GM20431 (cell line): ENCODE measurements around the gene ZNF474.
"Not testable (repeated sequence)": the region's sequence is repeated elsewhere in the genome, so short reads cannot be mapped to it uniquely, and the experiment has no call there.

Experiments
- in situ Hi-C: fragments of 300-500 bp; cut with MseI, MboI; formaldehyde crosslinking; loops from one replicate; pipeline ENCODE4 v1.15.0; 2020; ENCODE audit warnings: low sequenced_read_pairs; ENCODE audit not compliant: unreplicated experiment

ZNF474 gene

DNA sequence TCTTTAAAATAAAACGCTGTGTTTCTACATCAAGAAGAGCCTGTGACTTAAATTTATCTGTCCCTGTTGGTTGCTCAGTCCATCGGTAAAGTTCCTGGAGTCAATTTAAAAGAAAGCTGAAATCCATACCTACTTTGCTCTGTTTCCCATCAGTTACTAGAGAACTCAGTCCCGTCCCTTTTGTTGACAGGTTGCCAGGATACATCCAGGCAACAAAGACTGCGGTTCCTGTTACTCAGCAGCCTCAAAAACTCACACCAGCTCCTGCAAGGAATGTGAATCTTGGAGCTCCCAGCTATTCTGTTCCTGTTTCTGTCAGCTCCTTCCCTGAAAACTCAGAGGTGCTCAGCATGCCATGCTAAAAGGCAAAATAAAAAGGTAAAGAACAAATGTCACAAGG is at the start of gene ZNF474:
ZNF474 (plus strand) TSS at position 241 of the 400 bp plus-strand sequence. CDS start 22,445 bp downstream, outside the sequence.
- in situ Hi-C loops = no loop called here

DNA sequence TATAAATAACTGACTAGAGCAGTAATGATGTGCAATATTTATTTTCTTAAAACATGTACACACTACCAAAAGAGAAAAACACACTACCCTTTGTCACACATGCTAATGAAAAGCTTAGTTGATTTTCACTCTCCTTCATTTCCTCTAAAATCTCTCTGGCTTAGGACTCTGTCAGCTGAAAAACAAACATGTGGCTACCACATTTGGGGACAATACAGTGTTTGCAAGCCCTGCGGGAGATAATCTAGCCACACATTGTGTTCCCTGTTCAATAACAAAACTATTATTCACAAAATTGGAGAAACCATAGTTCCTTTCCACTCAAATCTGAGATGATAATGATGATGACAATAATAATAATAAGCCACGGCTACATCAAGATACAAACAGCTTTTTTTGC is 47.8 kb upstream of the ZNF474 start:
- in situ Hi-C loops = no loop called here

GRCh38 chr5:122083535-122083934 is 45.8 kb upstream of the ZNF474 start:
- in situ Hi-C loops = no loop called here

- in situ Hi-C loops = no loop called here
These were observed 44.3 kb upstream of the ZNF474 start for GRCh38 chr5:122085041-122085440.

DNA sequence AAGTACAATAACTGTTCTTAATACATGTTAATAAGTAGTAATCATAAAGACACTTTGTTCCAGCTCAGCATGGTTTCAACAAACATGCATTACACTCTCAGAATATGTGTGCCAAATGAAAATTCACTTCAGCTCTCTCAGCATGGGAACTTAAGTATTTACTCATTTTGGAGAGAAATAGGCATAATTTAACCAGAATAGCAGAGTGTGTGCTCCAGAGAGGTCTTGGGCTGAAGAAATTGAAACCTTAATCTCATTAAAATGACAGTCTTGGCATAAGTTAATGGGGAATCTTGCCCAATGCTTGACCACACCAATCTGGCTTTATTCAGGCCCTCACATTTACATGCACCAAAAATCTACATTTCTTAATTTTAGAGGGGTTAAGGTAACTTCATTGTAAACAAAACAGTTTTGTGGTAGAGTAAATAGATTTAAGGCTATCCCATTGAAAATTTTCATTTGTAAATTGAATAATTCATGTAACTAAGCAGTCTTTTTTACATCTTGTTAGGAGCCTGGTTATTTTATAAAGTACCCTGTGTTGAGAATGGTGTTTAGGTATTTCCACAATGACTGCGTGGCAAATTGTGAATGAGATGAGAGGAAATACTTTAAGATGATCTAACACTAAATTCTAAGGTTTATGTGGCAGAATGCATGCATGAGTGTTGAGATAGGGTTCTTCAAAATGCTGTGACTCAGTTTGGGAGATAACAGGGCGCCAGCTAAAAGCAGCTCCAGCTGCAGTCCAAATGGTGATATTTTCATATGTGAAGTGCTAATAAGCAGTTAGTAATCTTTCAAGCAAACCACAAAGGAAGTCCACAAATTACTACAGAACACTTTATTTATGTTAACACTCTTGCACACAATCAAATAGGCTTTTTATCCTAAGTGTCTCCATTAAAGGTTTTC is 40.0 kb upstream of the ZNF474 start:
- in situ Hi-C loops = no loop called here

DNA sequence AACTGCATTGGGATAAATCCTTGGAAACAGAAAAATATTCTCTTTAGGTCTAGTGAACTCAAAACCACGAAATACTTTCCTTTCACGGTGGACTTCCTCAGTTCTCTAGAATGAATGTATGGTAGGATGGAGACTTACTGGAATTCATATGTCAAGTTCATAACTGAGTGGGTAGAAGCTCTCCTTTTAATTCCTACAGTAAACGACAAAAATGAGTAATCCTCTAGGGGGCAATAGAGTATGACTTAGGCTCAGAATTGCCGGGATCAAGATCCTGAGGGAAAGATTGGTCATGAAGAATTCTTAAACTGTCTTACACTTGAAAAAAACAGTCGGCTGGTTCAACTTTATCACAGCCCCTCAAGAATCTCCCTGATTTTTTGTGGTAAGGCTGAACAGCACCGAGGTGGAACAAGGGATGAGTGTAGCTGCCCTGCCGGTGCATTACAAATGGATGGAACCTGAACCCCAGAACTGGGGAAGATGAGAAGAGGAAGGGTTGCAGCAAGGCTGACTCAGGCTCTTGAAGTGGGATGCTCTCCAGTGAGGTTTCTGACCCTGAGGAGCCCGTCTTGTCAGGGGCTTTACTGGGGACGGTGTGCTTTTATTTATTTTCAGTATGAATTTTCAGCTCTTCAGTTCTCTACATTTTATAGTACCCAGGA is 37.3 kb upstream of the ZNF474 start:
- in situ Hi-C loops = no loop called here

DNA sequence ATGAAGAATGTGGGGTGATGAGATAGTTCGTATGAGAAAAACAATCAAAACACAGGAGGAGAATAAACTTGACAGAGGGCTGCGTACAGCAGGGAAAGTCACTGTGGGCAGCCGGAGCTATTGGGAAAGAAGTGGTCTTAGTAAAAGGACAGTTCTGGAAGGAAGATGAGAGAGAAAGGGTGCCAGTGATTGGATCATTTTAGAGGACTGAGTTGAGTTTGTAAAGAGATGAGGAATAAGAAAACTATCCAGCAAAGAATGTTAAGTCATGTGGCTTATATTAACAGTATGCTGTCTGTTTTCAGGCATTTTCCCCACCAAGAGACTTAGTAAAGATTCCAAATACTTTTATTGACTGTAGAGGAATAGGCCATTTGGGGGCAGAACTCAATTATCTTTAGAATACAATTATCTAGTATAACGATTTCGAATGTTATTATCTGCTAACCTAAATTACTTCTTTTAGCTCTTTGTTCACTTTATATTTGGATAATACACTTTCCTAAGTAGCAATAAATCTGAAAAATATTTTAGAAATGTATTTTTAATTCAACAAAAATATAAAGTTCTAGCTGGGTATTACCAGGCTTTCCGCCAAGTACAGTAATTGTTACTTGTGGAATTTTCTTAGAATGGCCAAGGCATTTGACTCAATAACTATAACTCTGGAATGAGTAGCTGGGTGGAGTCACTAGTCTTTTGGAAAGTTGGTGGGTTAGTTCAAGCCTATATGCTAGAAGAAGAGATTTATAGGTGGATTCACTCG is 35.7 kb upstream of the ZNF474 start:
- in situ Hi-C loops = no loop called here

DNA sequence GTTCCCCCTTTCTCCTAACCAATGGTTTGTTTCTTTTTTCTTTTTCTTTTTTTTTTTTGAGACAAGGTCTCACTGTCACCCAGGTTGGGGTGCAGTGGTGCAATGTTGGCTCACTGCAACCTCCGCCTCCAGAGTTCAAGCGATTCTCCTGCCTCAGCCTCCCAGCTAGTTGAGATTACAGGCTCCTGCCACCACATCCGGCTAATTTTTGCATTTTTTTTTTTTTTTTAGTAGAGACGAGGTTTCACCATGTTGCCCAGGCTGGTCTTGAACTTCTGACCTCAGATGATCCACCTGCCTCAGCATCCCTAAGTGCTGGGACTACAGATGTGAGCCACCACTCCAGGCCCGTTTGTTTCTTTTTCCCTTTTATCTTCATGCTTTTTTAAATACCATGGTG is 35.1 kb upstream of the ZNF474 start:
- in situ Hi-C loops = not testable (repeated sequence)

DNA sequence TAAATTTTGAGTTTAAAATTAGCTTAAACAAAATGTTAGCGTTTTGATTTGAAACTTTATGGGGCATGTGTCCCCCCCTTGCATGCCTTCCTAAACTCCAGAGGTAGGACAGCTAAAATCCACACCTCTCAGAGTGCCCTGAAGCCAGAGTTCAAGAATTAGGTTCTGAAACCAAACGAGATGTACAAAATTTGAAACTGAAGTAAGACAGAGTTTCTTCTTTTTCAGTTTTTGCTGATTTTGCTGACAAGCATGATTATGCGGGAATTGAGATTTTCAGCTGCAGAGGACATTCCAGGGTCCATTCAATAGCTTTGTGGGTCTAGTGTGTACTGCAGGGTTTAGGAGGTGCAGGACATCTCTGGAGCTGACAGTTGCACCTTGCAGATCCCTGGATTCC is 34.2 kb upstream of the ZNF474 start:
- in situ Hi-C loops = no loop called here

- in situ Hi-C loops = no loop called here
These were observed 32.0 kb upstream of the ZNF474 start for GRCh38 chr5:122097391-122097790.

GRCh38 chr5:122099060-122099790 is 30.1 kb upstream of the ZNF474 start:
- in situ Hi-C loops = no loop called here

DNA sequence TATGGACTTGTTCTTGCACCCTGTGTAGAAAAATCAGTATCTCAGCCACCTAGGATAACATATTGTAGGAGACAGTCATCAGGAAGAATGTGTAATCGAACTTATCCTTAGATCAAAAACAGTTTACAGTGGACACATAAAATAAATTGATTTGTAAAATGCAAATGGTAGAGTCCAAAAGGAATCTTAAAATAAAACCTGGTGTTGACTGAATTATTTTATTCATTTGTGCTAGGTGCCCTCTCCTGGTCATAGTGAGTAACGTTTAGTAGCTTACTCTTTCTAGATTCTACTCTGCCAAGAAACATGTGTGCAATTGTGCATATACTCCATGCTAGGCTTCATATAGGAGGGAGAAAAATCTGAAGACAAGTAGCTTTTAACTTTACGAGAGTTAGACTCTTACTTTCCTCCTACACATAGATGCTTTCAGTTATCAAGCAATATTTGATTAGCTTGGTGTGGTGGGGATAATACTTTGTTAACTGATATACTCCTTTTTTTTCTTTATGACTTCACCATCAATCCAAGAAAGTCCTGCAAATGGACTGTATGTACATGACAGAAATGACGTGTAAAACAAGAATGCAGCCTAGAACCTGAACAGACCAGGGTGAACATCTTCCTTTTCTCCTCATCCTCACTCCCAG is 27.6 kb upstream of the ZNF474 start:
- in situ Hi-C loops = no loop called here

DNA sequence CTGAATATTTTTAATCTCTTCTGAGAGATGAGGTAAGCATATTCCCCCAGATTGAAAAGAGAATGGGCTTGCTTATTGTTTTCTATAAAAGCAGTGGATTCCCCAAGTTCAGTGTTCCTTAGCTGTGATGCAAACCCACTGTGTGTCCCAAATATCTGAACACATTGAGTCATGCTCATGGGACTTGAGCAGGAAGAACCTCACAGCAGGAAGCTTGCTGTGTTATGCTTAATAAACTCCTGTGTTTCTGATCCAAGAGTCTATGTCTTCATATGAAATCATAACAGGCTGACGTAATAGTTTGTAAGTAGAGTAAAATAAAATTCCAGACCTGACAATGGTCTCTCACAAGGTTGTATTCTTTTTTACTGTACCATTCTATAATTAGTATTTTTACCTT is 26.5 kb upstream of the ZNF474 start:
- in situ Hi-C loops = no loop called here

- in situ Hi-C loops = no loop called here
These were observed 23.4 kb upstream of the ZNF474 start for GRCh38 chr5:122105909-122106308.

DNA sequence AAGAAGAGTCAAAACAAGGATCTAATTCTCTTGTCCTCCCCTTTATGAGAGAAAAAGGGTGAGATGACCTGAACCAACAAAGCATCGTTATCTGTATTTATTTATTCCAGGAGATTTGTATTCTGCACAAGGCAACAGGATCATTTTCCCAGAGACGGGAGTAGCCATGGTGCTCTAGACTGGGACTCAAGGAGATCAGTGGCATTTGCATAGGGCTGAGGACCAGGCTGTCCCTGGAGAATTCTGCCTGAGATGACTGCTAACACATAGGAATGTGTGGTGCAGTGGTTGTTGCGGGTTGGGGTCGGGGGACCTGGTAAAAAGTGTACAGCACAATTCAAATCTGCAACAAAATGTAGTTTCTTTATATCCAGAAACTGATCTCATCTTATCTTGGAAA is 22.3 kb upstream of the ZNF474 start:
- in situ Hi-C loops = no loop called here

GRCh38 chr5:122110987-122111386 is 18.4 kb upstream of the ZNF474 start:
- in situ Hi-C loops = no loop called here

DNA sequence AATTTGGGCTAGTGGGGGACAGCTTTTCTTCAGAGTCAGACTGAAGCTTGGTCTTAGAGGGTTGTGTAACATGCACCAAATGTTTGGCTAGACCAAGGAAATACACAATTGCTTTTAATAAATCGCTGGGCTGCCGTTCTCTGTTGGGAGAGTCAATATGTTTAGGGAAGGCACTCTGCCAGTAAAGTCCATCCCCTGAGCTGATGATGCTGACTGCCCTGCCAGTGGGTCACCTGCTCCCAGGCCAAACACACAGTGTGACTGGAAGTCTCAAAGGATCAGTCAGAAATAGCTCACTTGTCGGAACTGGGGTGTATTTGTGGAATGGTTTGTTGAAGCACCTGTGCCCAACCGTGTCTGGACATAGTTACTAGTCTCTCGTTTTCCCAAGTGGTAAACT is 17.9 kb upstream of the ZNF474 start:
- in situ Hi-C loops = no loop called here

DNA sequence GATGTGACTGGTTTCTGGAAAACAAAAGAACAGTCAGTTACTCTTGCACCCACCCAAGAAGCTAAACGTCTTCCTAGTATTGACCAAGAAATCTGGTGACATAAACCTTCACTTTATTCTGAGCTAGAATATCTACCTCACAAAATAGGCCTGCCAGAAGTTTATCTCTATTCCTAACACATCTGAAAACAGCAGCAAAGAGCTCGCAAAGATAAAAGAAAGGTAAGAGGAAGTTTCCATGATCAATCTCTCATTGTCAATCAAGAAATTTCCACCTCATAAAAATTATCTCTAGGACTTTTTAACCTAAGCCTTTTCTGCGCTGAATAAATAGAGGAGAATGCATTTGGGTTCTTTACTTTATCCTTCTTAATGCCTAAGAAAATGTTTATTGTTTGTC is 17.3 kb upstream of the ZNF474 start:
- in situ Hi-C loops = no loop called here

DNA sequence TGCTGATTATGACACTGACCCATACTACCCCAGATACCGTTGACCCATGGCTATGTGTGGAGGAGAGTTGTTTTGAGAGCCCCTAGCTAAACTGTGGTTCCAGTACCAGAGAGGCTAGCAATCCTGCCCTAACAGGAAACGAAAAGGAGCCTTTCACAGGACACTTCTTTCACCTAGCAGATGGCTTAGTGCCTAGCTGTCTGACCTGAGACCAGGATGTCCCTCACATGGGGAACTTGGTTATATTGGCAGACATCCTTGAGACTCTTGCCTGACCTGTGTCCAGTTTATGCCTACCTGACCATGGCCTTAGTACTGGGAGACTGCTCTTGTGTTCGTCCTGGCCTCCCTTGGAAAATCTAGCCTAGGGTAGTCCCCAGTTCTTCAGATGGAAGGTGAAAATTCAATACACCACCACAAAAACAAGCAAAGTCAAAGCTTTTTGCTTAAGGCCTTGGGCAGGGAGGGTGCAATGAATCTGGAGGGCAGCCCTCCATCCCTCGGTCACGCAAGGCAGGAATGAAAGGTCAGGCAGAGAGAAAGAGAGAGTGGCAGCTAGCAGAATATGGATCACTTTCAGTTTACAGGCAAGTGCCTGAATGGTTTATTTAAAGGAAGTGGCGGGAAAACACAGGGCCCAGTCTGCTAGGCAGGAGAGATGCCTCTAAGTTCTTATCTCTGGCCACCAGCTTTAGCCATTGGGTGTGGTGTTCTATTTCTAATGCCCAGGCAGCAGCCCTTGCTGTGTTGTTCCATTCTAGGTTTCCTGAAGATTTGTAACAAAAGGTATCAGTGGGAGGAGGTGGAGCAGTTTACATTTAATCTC is 16.4 kb upstream of the ZNF474 start:
- in situ Hi-C loops = no loop called here
